ENCODE measurements around the gene NPSR1.

DNA sequence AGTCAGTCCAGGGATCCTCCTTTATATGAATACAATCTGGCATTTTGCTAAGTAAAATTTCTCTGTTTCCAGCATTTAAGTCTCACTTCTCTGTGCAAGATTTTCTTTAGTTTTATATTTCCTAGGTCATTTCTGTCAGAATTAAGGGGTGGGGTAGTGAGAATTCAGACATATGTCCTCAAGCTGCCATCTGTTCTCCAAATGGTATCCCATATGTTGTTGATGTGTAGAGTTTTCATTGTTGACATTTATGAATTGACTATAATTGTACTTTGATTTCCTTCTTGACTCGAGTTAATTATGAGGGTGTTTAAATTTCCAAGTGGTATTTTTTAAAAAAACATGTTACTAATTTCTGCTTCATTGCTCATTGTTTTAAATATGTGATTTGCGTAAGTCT, 148.8 kb downstream of the NPSR1 start:
- TF ChIP-seq, protein P1, sequence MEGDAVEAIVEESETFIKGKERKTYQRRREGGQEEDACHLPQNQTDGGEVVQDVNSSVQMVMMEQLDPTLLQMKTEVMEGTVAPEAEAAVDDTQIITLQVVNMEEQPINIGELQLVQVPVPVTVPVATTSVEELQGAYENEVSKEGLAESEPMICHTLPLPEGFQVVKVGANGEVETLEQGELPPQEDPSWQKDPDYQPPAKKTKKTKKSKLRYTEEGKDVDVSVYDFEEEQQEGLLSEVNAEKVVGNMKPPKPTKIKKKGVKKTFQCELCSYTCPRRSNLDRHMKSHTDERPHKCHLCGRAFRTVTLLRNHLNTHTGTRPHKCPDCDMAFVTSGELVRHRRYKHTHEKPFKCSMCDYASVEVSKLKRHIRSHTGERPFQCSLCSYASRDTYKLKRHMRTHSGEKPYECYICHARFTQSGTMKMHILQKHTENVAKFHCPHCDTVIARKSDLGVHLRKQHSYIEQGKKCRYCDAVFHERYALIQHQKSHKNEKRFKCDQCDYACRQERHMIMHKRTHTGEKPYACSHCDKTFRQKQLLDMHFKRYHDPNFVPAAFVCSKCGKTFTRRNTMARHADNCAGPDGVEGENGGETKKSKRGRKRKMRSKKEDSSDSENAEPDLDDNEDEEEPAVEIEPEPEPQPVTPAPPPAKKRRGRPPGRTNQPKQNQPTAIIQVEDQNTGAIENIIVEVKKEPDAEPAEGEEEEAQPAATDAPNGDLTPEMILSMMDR (IDR thresholded peaks at IDR 0.05; ENCODE audit: low read depth, low read length): no peak
- TF ChIP-seq, protein P2, sequence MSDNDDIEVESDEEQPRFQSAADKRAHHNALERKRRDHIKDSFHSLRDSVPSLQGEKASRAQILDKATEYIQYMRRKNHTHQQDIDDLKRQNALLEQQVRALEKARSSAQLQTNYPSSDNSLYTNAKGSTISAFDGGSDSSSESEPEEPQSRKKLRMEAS (IDR thresholded peaks at IDR 0.05; ENCODE audit: low read depth, low read length): no peak
